Coronary artery (tissue), 2 donors: ENCODE data around the gene FLT1.

ENCODE experiments used
- DNase-seq: peaks from one replicate; pipeline ENCODE4 v3.0.0-alpha.2; 2017; ENCODE audit warnings: low spot score
- H3K27ac ChIP-seq, 2 donors: fragments of 200-600 bp; sonication (generic); one replicate each; pipeline ENCODE4 v1.5.1; 2016 to 2019
- H3K4me3 ChIP-seq: fragments of 200-600 bp; sonication (generic); 2 replicates; pipeline ENCODE4 v1.5.1; 2016; ENCODE audit warnings: mild to moderate bottlenecking, moderate library complexity
- CTCF ChIP-seq: fragments of 200-600 bp; sonication (generic); IDR thresholded peaks from one replicate; pipeline ENCODE4 v1.5.1; 2019; ENCODE audit warnings: antibody characterized with exemption

The FLT1 gene

GRCh38 chr13:28537171-28537570 lies 42.2 kb upstream of the FLT1 start:
- no peak overlapping the region for H3K27ac ChIP-seq
- H3K4me3 ChIP-seq, result no peak overlapping the region
- DNase-seq, result no peak
- no peak for TF ChIP-seq CTCF

- TF ChIP-seq CTCF, result no peak
These were observed 41.4 kb upstream of the FLT1 start for GRCh38 chr13:28536371-28536770.

GRCh38 chr13:28535734-28536133 lies 40.8 kb upstream of the FLT1 start:
- Histone ChIP-seq H3K27ac (no peak overlapping the region), H3K4me3 (no peak overlapping the region)
- TF ChIP-seq CTCF, result no peak

More at GRCh38 chr13:28536371-28536770, 41.4 kb upstream of the FLT1 start:
- H3K4me3 ChIP-seq, result no peak overlapping the region
- no peak for DNase-seq
- no peak overlapping the region for H3K27ac ChIP-seq

GRCh38 chr13:28534801-28535200 lies 39.9 kb upstream of the FLT1 start:
- Histone ChIP-seq H3K27ac (no peak overlapping the region), H3K4me3 (no peak overlapping the region)
- no peak for TF ChIP-seq CTCF
- DNase-seq, result no peak

More at GRCh38 chr13:28535734-28536133, 40.8 kb upstream of the FLT1 start:
- no peak for DNase-seq

GRCh38 chr13:28534210-28534609 lies 39.3 kb upstream of the FLT1 start:
- no peak for DNase-seq
- H3K4me3 ChIP-seq, result no peak overlapping the region
- TF ChIP-seq CTCF, result no peak
- no peak overlapping the region for H3K27ac ChIP-seq

GRCh38 chr13:28533441-28534166 lies 38.7 kb upstream of the FLT1 start:
- no peak for TF ChIP-seq CTCF
- no peak overlapping the region for H3K4me3 ChIP-seq
- DNase-seq, result no peak
- no peak overlapping the region for H3K27ac ChIP-seq

GRCh38 chr13:28533125-28533436 lies 38.2 kb upstream of the FLT1 start:
- DNase-seq, result no peak
- H3K4me3 ChIP-seq, result peak overlapping the region; percentile 79
- no peak for TF ChIP-seq CTCF
- H3K27ac ChIP-seq, result peak overlapping the region in 1 of 2 donors; percentile 3
